ENCODE data around the gene BUB3. TPM values are rescaled to one million over a fixed set of nuclear protein-coding genes. Genes with fewer than 3 reads are reported as not detected.

Gene BUB3
- total and polyA plus RNA-seq, 2 of the 13 experiments (the other 11 are each of a cell fraction or from before 2014, with no cell fraction given), result 174 to 188 TPM

GRCh38 chr10:123146013-123146893 is 7.9 kb upstream of the BUB3 start:
- TF ChIP-seq, protein P1, sequence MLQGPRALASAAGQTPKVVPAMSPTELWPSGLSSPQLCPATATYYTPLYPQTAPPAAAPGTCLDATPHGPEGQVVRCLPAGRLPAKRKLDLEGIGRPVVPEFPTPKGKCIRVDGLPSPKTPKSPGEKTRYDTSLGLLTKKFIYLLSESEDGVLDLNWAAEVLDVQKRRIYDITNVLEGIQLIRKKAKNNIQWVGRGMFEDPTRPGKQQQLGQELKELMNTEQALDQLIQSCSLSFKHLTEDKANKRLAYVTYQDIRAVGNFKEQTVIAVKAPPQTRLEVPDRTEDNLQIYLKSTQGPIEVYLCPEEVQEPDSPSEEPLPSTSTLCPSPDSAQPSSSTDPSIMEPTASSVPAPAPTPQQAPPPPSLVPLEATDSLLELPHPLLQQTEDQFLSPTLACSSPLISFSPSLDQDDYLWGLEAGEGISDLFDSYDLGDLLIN (CRISPR knock-in tag; IDR thresholded peaks at IDR 0.05; ENCODE audit: borderline replicate concordance), result no peak
- TF ChIP-seq, protein P2, sequence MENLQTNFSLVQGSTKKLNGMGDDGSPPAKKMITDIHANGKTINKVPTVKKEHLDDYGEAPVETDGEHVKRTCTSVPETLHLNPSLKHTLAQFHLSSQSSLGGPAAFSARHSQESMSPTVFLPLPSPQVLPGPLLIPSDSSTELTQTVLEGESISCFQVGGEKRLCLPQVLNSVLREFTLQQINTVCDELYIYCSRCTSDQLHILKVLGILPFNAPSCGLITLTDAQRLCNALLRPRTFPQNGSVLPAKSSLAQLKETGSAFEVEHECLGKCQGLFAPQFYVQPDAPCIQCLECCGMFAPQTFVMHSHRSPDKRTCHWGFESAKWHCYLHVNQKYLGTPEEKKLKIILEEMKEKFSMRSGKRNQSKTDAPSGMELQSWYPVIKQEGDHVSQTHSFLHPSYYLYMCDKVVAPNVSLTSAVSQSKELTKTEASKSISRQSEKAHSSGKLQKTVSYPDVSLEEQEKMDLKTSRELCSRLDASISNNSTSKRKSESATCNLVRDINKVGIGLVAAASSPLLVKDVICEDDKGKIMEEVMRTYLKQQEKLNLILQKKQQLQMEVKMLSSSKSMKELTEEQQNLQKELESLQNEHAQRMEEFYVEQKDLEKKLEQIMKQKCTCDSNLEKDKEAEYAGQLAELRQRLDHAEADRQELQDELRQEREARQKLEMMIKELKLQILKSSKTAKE (CRISPR knock-in tag; IDR thresholded peaks at IDR 0.05; ENCODE audit: borderline replicate concordance), result no peak
- TF ChIP-seq NFE2L2 (IDR thresholded peaks at IDR 0.05; ENCODE audit: low read length) (peak; percentile 67), ZNF720 (CRISPR knock-in tag; IDR thresholded peaks at IDR 0.05) (no peak), REST (IDR thresholded peaks at IDR 0.05; ENCODE audit: borderline replicate concordance in 1 of 2, low read depth in 1 of 2, low read length in 2 of 2) (no peak)
- TF ChIP-seq, protein P3, sequence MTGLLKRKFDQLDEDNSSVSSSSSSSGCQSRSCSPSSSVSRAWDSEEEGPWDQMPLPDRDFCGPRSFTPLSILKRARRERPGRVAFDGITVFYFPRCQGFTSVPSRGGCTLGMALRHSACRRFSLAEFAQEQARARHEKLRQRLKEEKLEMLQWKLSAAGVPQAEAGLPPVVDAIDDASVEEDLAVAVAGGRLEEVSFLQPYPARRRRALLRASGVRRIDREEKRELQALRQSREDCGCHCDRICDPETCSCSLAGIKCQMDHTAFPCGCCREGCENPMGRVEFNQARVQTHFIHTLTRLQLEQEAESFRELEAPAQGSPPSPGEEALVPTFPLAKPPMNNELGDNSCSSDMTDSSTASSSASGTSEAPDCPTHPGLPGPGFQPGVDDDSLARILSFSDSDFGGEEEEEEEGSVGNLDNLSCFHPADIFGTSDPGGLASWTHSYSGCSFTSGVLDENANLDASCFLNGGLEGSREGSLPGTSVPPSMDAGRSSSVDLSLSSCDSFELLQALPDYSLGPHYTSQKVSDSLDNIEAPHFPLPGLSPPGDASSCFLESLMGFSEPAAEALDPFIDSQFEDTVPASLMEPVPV (CRISPR knock-in tag; IDR thresholded peaks at IDR 0.05), result no peak
- ChIA-PET CTCF (ENCODE audit: low intra/inter-chr PET ratio, low total read pairs) (no interaction called here), POLR2A (no interaction called here)
- Histone ChIP-seq H3K9ac (ENCODE audit: insufficient read depth, low read depth, low read length) (no peak overlapping the region), H3K27me3 (ENCODE audit: control insufficient read depth in 1 of 2, insufficient read depth in 2 of 2, low read length in 2 of 2) (peaks cover 36 to 98% of the 10 kb centered on the region in 2 experiments), H3K4me3 (replicated peaks in 1 of 3; ENCODE audit: insufficient read depth in 1 of 3, low read depth in 2 of 3, low read length in 3 of 3) (peak overlapping the region in 1 of 3 experiments; percentile 33; a peak in 1 of 6 replicates), H4K20me1 (ENCODE audit: insufficient read depth, low read length) (0 out of 2 replicates have a peak, but pooled peaks cover 2% of the 10 kb centered on the region), H3K4me2 (ENCODE audit: low read depth, low read length) (peak overlapping the region; percentile 59), H3K9me3 (ENCODE audit: low read length) (no peaks in the 10 kb centered on the region), H2AFZ (ENCODE audit: low read length) (no peak overlapping the region), H3K27ac (ENCODE audit: extremely low read length, insufficient read depth, low read length) (no peak overlapping the region), H3K79me2 (ENCODE audit: insufficient read depth, low read length) (no peaks in the 10 kb centered on the region), H3K36me3 (replicated peaks in 1 of 2; ENCODE audit: control insufficient read depth in 1 of 2, insufficient read depth in 2 of 2, low read length in 2 of 2) (no peaks in the 10 kb centered on the region), H3K4me1 (ENCODE audit: insufficient read depth, low read length) (peaks cover 47% of the 10 kb centered on the region)
- BruUV-seq (replicated peaks), result no TSS peak
- intact Hi-C loops (cut with micrococcal nuclease; ENCODE audit: unreplicated experiment) (no loop called here), in situ Hi-C loops (cut with HindIII; ENCODE audit: extremely low pct_ligation_motif_present, low pct_unique_long_range_greater_than_20kb) (no loop called here)
- DNase-seq (ENCODE audit: low spot score), result no peak
- ATAC-seq, result no peak
- FAIRE-seq, result no peak
- WGBS (ENCODE audit: low lambda C conversion rate), result 27% methylated on average over 19 of the region's 59 CpGs

Data from HepG2 (cell line).